HG03439 (cell line): ENCODE results near the gene PPP2R2D.
A peak's percentile ranks its signal among the peaks of the same experiment; 100 is the strongest.

Source experiments
- ATAC-seq: cut with Tn5 transposase; IDR thresholded peaks from one replicate; pipeline ENCODE4 v1.9.1; 2021; ENCODE audit warnings: mild to moderate bottlenecking, moderate library complexity; ENCODE audit not compliant: unreplicated experiment

The PPP2R2D gene

GRCh38 chr10:131886237-131886636 lies 14.6 kb upstream of the PPP2R2D start:
- ATAC-seq: no peak

GRCh38 chr10:131888186-131888604 lies 12.6 kb upstream of the PPP2R2D start:
- no peak for ATAC-seq

GRCh38 chr10:131889755-131890154 lies 11.1 kb upstream of the PPP2R2D start:
- no peak for ATAC-seq

- no peak for ATAC-seq
These were observed 10.3 kb upstream of the PPP2R2D start for GRCh38 chr10:131890276-131891195.

- no peak for ATAC-seq
These were observed 9.4 kb upstream of the PPP2R2D start for GRCh38 chr10:131891196-131891928.

- no peak for ATAC-seq
These were observed 8.6 kb upstream of the PPP2R2D start for GRCh38 chr10:131891929-131892805.

- no peak for ATAC-seq
These were observed 7.8 kb upstream of the PPP2R2D start for GRCh38 chr10:131892806-131893675.

GRCh38 chr10:131895116-131895515 lies 5.7 kb upstream of the PPP2R2D start:
- no peak for ATAC-seq

GRCh38 chr10:131896403-131896802 lies 4.4 kb upstream of the PPP2R2D start:
- no peak for ATAC-seq

GRCh38 chr10:131897297-131897899 lies 3.4 kb upstream of the PPP2R2D start:
- no peak for ATAC-seq

- ATAC-seq: no peak
These were observed 2.7 kb upstream of the PPP2R2D start for GRCh38 chr10:131898061-131898460.

GRCh38 chr10:131898713-131899112 lies 2.1 kb upstream of the PPP2R2D start:
- ATAC-seq: no peak

GRCh38 chr10:131899116-131899690 lies 1.6 kb upstream of the PPP2R2D start:
- no peak for ATAC-seq

GRCh38 chr10:131899695-131900349 lies 986 bp upstream of the PPP2R2D start:
- ATAC-seq: no peak

- peak; percentile 23 for ATAC-seq
These were observed 497 bp downstream of the PPP2R2D start for GRCh38 chr10:131901181-131901829.

GRCh38 chr10:131902211-131902610 lies 1.4 kb downstream of the PPP2R2D start:
- ATAC-seq: no peak

GRCh38 chr10:131902691-131903090 lies 1.9 kb downstream of the PPP2R2D start:
- no peak for ATAC-seq

- ATAC-seq: no peak
These were observed 4.4 kb downstream of the PPP2R2D start for GRCh38 chr10:131905267-131905571.
